MCF 10A (cell line): ENCODE measurements around the gene LY6G6C. TPM values are rescaled to one million over a fixed set of nuclear protein-coding genes. Genes with fewer than 3 reads are reported as not detected.

Source experiments
- BruUV-seq: library from RNA; stranded (reverse); fragments of 400-500 nt; replicated peaks from 2 replicates; lab custom pipeline; 2021; lab: Mats Ljungman, UMichigan
- CTCF ChIA-PET: fragments of 300-600 bp; sonication (Branson Sonifier 250); formaldehyde crosslinking; extraction: SDS; loops from one replicate; lab custom pipeline; 2021; ENCODE audit warnings: antibody characterized with exemption, inconsistent platforms; lab: Yijun Ruan, JAX
- POLR2A ChIA-PET: fragments of 300-600, 350-650 bp; sonication (Branson Sonifier 250); formaldehyde crosslinking; extraction: SDS; loops from one replicate; lab custom pipeline; 2020; ENCODE audit warnings: antibody characterized with exemption, inconsistent platforms; lab: Yijun Ruan, JAX
- DNase-seq: peaks from one replicate; pipeline ENCODE4 v3.0.0-alpha.2; 2018; ENCODE audit not compliant: unreplicated experiment
- H3K27ac Mint-ChIP-seq: one replicate; pipeline ENCODE4 v1.8.0; 2022; ENCODE audit warnings: mild to moderate bottlenecking, low read depth, mixed read lengths; ENCODE audit not compliant: unreplicated experiment
- H3K27me3 Mint-ChIP-seq: one replicate; pipeline ENCODE4 v1.8.0; 2022; ENCODE audit warnings: mixed read lengths; ENCODE audit not compliant: insufficient read depth, unreplicated experiment
- H3K36me3 Mint-ChIP-seq: one replicate; pipeline ENCODE4 v1.8.0; 2022; ENCODE audit warnings: mild to moderate bottlenecking, moderate library complexity, mixed read lengths; ENCODE audit not compliant: insufficient read depth, unreplicated experiment
- H3K4me1 Mint-ChIP-seq: one replicate; pipeline ENCODE4 v1.8.0; 2022; ENCODE audit warnings: mixed read lengths; ENCODE audit not compliant: insufficient read depth, unreplicated experiment
- H3K4me3 Mint-ChIP-seq: one replicate; pipeline ENCODE4 v1.8.0; 2022; ENCODE audit warnings: mild to moderate bottlenecking, moderate library complexity, mixed read lengths; ENCODE audit not compliant: unreplicated experiment
- H3K9me3 Mint-ChIP-seq: one replicate; pipeline ENCODE4 v1.8.0; 2022; ENCODE audit warnings: mixed read lengths; ENCODE audit not compliant: unreplicated experiment
- CTCF ChIP-seq: fragments of 200-600 bp; IDR thresholded peaks from one replicate; pipeline ENCODE4 v1.8.0; 2022; ENCODE audit warnings: antibody characterized with exemption, mild to moderate bottlenecking; ENCODE audit not compliant: unreplicated experiment
- intact Hi-C: fragments of 100-400 bp; cut with micrococcal nuclease; formaldehyde crosslinking; loops from 2 replicates; pipeline ENCODE4 v1.14.1; 2022
- total RNA-seq: library from RNA; stranded (reverse); gene quantifications from 2 replicates; pipeline ENCODE4 v1.2.3, GENCODE V29; 2022

The LY6G6C gene
- total RNA-seq, 1 experiment from 2014 or later: not detected

GRCh38 chr6:31762356-31762755 is 40.8 kb upstream of the LY6G6C start, which contains the start of gene SAPCD1:
Gene SAPCD1 (plus strand): TSS chr6:31762656. CDS start chr6:31763055, 399 bp downstream.
- Mint-ChIP-seq H3K27me3 (no peaks in the 10 kb centered on the region), H3K4me3 (no peak within 1 kb of the TSS), H3K36me3 (no peaks in the 10 kb centered on the region), H3K9me3 (no peaks in the 10 kb centered on the region), H3K27ac (no peak within 1 kb of the TSS), H3K4me1 (no peaks in the 10 kb centered on the region)
- intact Hi-C loops: no loop called here
- TF ChIP-seq CTCF: no peak
- no peak for DNase-seq
- ChIA-PET CTCF (no interaction called here), POLR2A (no interaction called here)
- no TSS peak for BruUV-seq

GRCh38 chr6:31761343-31761742 is 39.8 kb upstream of the LY6G6C start:
- peaks cover 4% of the 10 kb centered on the region for H3K36me3 Mint-ChIP-seq
- TF ChIP-seq CTCF: no peak
- no peak overlapping the region for H3K27ac Mint-ChIP-seq
- H3K4me3 Mint-ChIP-seq: no peak overlapping the region
- BruUV-seq: no TSS peak
- H3K9me3 Mint-ChIP-seq: no peaks in the 10 kb centered on the region
- ChIA-PET CTCF (no interaction called here), POLR2A (no interaction called here)
- H3K27me3 Mint-ChIP-seq: no peaks in the 10 kb centered on the region
- intact Hi-C loops: no loop called here
- H3K4me1 Mint-ChIP-seq: no peaks in the 10 kb centered on the region
- DNase-seq: no peak

GRCh38 chr6:31760790-31761189 is 39.2 kb upstream of the LY6G6C start:
- CTCF ChIA-PET: no interaction called here

GRCh38 chr6:31758281-31758680 is 36.7 kb upstream of the LY6G6C start:
- POLR2A ChIA-PET: interaction anchor here (0.5 to 1.7 kb wide), 5 partner anchors 15 to 1611 kb away, joined by 3 to 4 read pairs (median 4); no protein-coding TSS in a partner anchor
- BruUV-seq: no TSS peak

More at GRCh38 chr6:31760790-31761189, 39.2 kb upstream of the LY6G6C start:
- H3K4me3 Mint-ChIP-seq: no peak overlapping the region
- no peaks in the 10 kb centered on the region for H3K4me1 Mint-ChIP-seq
- no peaks in the 10 kb centered on the region for H3K9me3 Mint-ChIP-seq
- H3K36me3 Mint-ChIP-seq: peaks cover 4% of the 10 kb centered on the region
- H3K27ac Mint-ChIP-seq: no peak overlapping the region
- POLR2A ChIA-PET: no interaction called here
- intact Hi-C loops: no loop called here
- no TSS peak for BruUV-seq
- no peak for TF ChIP-seq CTCF
- no peak for DNase-seq
- no peaks in the 10 kb centered on the region for H3K27me3 Mint-ChIP-seq

More at GRCh38 chr6:31758281-31758680, 36.7 kb upstream of the LY6G6C start:
- Mint-ChIP-seq H3K27me3 (no peaks in the 10 kb centered on the region), H3K36me3 (peaks cover 4% of the 10 kb centered on the region), H3K4me1 (no peaks in the 10 kb centered on the region), H3K9me3 (no peaks in the 10 kb centered on the region), H3K27ac (no peak overlapping the region), H3K4me3 (no peak overlapping the region)
- CTCF ChIA-PET: interaction anchor here (3.0 kb wide), 1 partner anchor 11 kb away, joined by 15 read pairs; no protein-coding TSS in a partner anchor
- intact Hi-C loops: no loop called here
- TF ChIP-seq CTCF: no peak
- DNase-seq: no peak
